Stimulated activated memory B cell treated with anti-CD40 and anti-IgM and Interleukin-4, amounts not matched to agents 10 μg/mL and 1 μg/mL and 100 μg/mL, for 72 hours (primary cell): Measurements from ENCODE around the gene WSCD2.

Experiments
- ATAC-seq: fragments of 150-1000 bp; cut with Tn5 transposase; 2 replicates; pipeline ENCODE4 v1.10.0; 2021
- H3K27ac Mint-ChIP-seq: one replicate; pipeline ENCODE4 v1.8.0; 2022; ENCODE audit warnings: mild to moderate bottlenecking, mixed read lengths
- H3K27me3 Mint-ChIP-seq: one replicate; pipeline ENCODE4 v1.8.0; 2022; ENCODE audit warnings: mixed read lengths
- H3K36me3 Mint-ChIP-seq: one replicate; pipeline ENCODE4 v1.8.0; 2022; ENCODE audit warnings: mixed read lengths
- H3K4me1 Mint-ChIP-seq: one replicate; pipeline ENCODE4 v1.8.0; 2022; ENCODE audit warnings: mixed read lengths
- H3K4me3 Mint-ChIP-seq: one replicate; pipeline ENCODE4 v1.8.0; 2022; ENCODE audit warnings: mild to moderate bottlenecking, moderate library complexity, mixed read lengths
- H3K9me3 Mint-ChIP-seq: one replicate; pipeline ENCODE4 v1.8.0; 2022; ENCODE audit warnings: mixed read lengths

WSCD2 gene

DNA sequence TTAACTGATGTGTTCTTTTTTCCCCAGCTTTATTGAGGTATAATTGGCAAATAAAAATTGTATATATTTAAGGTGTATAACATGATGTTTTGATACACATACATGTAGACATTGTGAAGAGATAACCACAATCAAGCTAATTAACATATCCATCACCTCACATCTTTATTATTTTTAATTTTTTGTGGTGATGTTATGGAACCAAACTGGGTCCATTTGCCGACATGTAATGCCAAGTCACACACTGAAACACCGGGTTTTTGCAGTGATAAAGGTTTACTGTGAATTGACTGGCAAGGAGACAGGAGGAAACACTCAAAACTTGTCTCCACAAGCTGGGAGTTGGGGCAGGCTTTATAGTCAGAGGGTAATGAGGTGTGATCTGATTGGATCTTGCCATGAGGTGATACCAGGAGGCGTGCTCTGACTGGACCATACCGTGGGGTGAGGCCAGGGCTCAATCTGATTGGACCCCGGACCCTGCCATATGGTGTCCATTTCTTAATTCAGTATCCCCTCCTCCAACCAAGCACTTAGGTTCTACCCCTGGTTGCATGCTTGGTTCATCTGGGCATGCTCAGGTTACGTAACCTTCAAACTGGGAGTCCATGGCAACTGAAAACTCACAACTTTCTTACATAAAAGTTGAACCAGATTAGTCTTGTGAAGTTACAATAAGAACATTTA is 11.8 kb upstream of the WSCD2 start:
- peaks cover 2% of the 10 kb centered on the region for H3K9me3 Mint-ChIP-seq
- H3K27me3 Mint-ChIP-seq: no peaks in the 10 kb centered on the region
- H3K27ac Mint-ChIP-seq: peak overlapping the region; percentile 33
- peaks cover 66% of the 10 kb centered on the region for H3K4me1 Mint-ChIP-seq
- H3K36me3 Mint-ChIP-seq: no peaks in the 10 kb centered on the region
- H3K4me3 Mint-ChIP-seq: no peak overlapping the region
- ATAC-seq: no peak

DNA sequence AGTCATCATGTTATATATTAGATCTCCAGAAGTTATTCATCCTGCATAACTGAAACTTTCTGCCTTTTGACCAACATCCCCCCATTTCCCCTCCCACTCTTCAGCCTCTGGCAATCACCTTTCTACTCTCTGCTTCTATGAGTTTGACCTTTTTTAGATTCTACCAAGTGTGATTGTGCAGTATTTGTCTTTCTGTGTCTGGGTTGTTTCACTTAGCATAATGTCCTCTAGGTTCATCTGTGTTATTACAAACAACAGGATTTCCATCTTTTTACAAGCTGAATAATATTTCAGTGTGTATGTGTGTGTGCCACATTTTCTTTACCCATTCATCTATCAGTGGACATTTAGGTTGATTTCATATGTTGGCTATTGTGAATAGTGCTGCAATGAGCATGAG is 11.2 kb upstream of the WSCD2 start:
- no peak overlapping the region for H3K4me3 Mint-ChIP-seq
- no peak for ATAC-seq

DNA sequence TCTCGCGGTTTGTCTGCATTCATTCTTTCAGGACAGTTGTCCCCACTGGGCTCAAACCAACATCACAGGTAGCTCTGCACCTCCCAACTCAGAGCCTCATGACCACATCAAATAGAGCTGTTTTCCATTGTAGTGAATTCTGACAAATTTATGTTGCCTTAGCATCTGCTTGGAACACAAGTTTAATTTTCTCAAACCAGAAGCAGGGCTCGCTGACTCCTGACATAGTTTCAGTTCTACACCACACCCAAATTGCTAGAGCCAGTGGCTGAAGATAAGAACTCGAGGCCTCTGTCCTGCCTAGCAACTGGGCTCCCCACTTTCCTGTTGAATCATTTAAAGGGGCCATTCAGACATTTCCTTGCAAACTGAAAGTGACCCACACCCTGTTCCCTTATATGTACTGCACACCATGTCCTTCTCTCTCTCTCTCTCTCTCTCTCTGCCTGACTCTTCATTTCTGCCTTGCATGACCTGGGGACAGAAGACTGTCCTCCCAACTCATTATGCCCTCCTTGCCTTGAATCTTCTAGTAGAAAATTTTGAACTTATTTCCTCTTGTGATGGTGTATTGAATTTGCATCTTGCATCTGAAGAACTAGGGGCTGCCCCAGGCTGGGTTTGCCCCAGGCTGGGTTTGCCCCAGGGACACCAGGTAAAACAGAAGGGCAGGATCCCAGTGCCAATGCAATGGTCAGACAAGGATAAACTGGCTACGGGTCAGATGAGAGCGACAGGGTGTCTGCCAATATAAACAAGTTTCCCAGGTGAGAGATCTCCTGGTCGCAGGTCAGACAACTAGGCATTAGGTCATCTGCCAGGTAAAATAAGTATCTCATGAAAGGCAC is 9.7 kb upstream of the WSCD2 start:
- H3K36me3 Mint-ChIP-seq: no peaks in the 10 kb centered on the region
- H3K9me3 Mint-ChIP-seq: peaks cover 5% of the 10 kb centered on the region
- H3K27me3 Mint-ChIP-seq: no peaks in the 10 kb centered on the region
- ATAC-seq: peak; percentile 86
- peaks cover 52% of the 10 kb centered on the region for H3K4me1 Mint-ChIP-seq
- peak overlapping the region; percentile 49 for H3K4me3 Mint-ChIP-seq
- peak overlapping the region; percentile 77 for H3K27ac Mint-ChIP-seq

More for the DNA sequence above, 11.2 kb upstream of the WSCD2 start:
- Mint-ChIP-seq H3K4me1 (peaks cover 60% of the 10 kb centered on the region), H3K27me3 (no peaks in the 10 kb centered on the region), H3K27ac (peak overlapping the region; percentile 33), H3K36me3 (no peaks in the 10 kb centered on the region), H3K9me3 (peaks cover 5% of the 10 kb centered on the region)

DNA sequence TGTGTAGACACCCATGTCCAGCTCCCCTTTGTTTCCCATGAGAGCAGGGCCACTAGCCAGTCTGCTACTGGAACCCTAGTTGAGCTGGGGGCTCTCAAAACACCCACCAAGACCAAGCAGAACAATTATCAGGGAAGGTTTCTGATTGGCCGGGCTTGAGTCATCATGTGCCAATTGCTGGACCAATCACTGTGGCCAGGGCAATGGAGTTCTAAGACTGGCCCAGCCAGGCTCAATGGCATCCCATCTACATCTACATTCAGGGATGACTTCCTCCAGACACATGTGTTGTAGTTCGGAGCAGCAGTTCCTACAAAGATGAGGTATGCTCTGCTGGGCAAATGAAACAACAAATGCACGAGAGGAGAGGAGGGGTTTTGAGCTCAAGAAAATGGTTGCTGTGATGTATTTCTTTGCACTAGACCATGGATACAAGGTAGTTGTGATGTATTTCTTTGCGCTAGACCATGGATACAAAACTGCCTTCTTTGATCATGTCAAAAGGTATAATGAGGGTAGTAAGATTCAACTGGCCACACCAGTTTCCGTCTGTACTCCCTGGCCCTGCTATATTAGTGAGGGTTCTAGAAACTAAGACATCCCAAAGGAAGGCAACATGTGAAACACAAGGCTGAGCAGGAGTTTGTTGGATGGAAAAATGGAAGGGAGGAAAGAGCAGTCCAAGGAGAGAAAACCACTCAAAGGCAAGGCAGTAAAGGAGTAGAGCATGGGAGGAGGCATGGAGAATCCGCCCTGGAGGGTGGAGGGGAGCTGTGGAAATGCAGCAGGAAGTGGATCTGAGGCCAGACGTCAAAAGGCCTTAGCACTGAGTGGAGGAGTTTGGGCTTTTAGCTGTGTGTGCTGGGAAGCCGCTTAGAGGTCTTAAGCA is 8.9 kb upstream of the WSCD2 start:
- Mint-ChIP-seq H3K4me1 (peaks cover 43% of the 10 kb centered on the region), H3K27ac (peak overlapping the region; percentile 77), H3K4me3 (no peak overlapping the region), H3K27me3 (no peaks in the 10 kb centered on the region), H3K36me3 (no peaks in the 10 kb centered on the region), H3K9me3 (peaks cover 3% of the 10 kb centered on the region)
- no peak for ATAC-seq

DNA sequence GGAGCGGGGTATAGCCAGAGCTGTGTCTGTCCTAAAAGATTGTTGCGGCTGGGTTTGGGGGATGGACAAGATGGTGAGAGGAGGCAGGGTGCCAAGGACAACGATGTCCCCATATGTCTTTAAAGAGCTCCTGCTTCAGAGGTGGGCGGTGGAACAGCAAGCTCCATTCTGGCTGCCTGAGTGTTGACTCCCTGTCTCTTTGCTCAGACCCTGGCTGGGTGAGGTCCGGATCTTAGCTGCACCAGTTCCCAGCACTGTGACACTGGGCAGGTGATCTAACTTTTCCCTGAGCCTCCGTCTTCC is 8.3 kb upstream of the WSCD2 start:
- peak overlapping the region; percentile 77 for H3K27ac Mint-ChIP-seq
- H3K27me3 Mint-ChIP-seq: no peaks in the 10 kb centered on the region
- peaks cover 37% of the 10 kb centered on the region for H3K4me1 Mint-ChIP-seq
- H3K4me3 Mint-ChIP-seq: no peak overlapping the region
- no peaks in the 10 kb centered on the region for H3K36me3 Mint-ChIP-seq
- no peak for ATAC-seq
- H3K9me3 Mint-ChIP-seq: peaks cover 3% of the 10 kb centered on the region

DNA sequence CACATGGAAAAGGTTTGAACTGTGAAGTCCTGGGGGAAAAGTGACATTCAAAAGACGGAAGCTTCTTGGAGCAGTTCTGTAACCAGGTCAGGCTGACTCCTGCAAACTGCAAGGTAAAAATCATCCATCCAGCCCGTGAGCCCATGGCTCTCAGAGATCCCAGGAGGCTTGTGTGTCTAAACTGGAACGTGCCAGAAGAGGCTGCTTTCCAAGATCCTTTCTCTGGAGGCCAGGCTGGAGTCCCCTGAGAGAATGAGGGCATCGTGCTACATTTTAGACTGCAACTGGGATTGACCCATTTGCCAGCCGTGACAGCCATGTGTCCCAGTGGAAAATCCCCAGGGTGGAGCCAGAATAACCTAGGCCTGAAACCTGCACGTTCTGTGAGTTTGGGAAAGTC is 7.8 kb upstream of the WSCD2 start:
- H3K4me3 Mint-ChIP-seq: no peak overlapping the region
- H3K27ac Mint-ChIP-seq: no peak overlapping the region
- peaks cover 3% of the 10 kb centered on the region for H3K9me3 Mint-ChIP-seq
- no peaks in the 10 kb centered on the region for H3K27me3 Mint-ChIP-seq
- no peaks in the 10 kb centered on the region for H3K36me3 Mint-ChIP-seq
- no peak for ATAC-seq
- H3K4me1 Mint-ChIP-seq: peaks cover 32% of the 10 kb centered on the region

DNA sequence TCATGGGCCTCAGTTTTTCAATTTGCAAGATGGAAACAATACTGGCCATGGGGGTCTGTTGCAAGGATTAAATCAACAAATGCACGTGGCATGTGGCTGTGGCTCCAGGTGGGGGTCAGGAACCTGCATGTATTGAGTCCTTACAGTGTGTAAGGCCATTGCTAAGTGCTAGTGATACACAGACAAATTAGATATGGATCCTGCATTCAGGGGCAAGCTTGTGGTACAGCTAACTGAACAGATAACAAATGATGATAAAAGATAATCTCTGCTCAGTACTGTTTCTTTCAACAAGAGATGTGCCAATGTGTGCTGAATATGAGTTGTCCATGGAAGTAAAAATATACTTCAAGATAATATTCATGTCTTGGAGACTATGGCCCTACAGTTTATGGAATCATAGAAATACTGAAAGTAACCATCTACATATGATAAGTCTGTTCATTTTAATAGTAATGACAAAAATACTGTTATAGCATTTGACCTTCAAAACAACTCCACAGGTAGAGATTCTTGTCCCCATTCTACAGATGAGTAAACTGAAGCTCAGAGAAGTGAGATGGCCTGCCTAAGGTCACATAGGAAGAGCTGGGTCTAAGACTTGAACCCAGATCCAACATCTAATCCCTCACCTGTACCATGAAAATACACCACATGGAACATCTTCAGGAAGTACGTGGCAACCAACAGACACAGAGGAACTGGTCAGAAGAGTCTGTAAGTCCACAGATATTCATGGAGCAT is 7.2 kb upstream of the WSCD2 start:
- H3K27ac Mint-ChIP-seq: no peak overlapping the region
- ATAC-seq: no peak
- peaks cover 3% of the 10 kb centered on the region for H3K9me3 Mint-ChIP-seq
- no peaks in the 10 kb centered on the region for H3K36me3 Mint-ChIP-seq
- peaks cover 4% of the 10 kb centered on the region for H3K27me3 Mint-ChIP-seq
- peaks cover 28% of the 10 kb centered on the region for H3K4me1 Mint-ChIP-seq
- H3K4me3 Mint-ChIP-seq: no peak overlapping the region

DNA sequence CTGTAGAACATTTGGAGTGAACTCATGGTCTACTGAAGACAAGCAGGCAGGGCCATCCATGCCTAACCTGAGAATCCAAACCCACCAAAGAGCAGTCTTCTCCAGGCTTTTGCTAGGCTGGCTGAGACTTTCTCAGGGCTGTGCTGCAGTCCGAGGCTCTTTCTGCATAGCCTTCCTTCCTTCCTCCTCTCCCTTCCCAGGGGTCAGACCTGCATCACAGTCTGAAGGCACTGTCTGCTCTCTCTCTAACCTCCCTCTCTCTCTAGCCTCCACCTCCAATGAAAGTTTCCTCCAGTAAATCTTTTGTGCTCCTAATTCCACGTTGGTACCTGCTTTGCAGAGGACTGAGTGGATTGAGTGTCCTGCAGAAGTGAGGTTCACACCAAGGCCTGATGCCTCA is 6.4 kb upstream of the WSCD2 start:
- Mint-ChIP-seq H3K4me3 (no peak overlapping the region), H3K36me3 (no peaks in the 10 kb centered on the region), H3K4me1 (peaks cover 28% of the 10 kb centered on the region), H3K27me3 (peaks cover 12% of the 10 kb centered on the region), H3K9me3 (peaks cover 3% of the 10 kb centered on the region), H3K27ac (no peak overlapping the region)
- no peak for ATAC-seq

DNA sequence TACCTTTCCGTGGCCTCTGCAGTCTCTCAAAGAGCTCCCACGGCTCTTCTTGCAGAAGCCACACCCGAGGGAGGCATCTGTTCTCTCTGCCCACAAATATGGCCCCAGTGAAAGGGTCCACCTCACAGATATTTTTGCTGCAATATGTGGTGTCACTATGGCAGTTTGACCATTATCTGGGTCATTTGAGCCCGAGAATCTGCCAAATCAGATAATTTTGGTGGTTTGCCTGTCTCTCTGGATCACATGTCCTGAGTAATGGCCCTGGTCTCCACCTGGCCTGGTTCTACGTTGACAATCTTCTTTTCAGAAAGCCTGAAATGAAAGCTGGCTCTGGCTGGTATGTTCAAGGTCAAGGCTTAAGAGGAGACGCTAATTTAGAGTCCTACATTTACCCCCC is 5.7 kb upstream of the WSCD2 start:
- H3K27ac Mint-ChIP-seq: no peak overlapping the region
- H3K27me3 Mint-ChIP-seq: peaks cover 19% of the 10 kb centered on the region
- H3K9me3 Mint-ChIP-seq: peaks cover 3% of the 10 kb centered on the region
- no peak overlapping the region for H3K4me3 Mint-ChIP-seq
- peaks cover 23% of the 10 kb centered on the region for H3K4me1 Mint-ChIP-seq
- no peaks in the 10 kb centered on the region for H3K36me3 Mint-ChIP-seq
- ATAC-seq: no peak

DNA sequence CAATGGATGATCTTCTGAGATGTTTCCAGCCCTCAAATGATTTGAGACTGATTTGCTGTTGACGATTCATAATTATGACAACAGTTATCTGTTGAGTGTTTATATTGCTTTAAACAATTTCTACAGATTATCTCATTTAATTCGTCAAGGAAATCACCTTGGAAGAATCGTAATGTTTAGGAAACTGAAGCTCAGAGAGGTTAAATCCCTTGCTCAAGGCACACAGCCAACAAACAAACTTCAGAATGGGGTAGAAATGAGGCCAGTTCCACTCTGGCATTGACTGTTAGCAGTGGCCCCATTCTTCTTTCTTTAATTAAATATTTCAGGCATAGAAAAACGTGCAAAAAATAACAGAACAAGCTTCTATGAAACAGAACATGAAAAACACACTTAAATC is 4.0 kb upstream of the WSCD2 start:
- no peak for ATAC-seq
- Mint-ChIP-seq H3K4me1 (peaks cover 20% of the 10 kb centered on the region), H3K9me3 (peaks cover 3% of the 10 kb centered on the region), H3K4me3 (no peak overlapping the region), H3K27me3 (peaks cover 21% of the 10 kb centered on the region), H3K36me3 (no peaks in the 10 kb centered on the region), H3K27ac (no peak overlapping the region)

DNA sequence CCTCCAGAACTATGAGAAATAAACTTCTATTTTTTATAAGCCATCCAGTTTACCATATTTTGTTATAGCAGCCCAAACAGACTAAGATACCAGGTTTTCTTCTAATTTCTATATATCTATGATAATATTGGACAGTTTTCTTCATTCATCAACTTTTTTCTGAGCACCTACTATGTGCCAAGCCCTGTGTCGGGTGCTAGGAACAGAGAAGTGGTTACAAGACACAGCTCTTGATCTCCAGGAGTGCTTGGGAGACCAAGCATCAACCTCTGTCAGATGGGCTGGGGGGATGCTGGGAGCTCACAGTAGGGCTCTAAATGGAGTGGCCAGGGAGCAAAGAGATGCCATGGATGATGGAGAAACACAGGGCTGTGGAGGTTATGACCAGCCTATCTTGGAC is 2.9 kb upstream of the WSCD2 start:
- peaks cover 18% of the 10 kb centered on the region for H3K4me1 Mint-ChIP-seq
- H3K4me3 Mint-ChIP-seq: no peak overlapping the region
- peaks cover 21% of the 10 kb centered on the region for H3K27me3 Mint-ChIP-seq
- H3K27ac Mint-ChIP-seq: no peak overlapping the region
- no peaks in the 10 kb centered on the region for H3K36me3 Mint-ChIP-seq
- no peak for ATAC-seq
- peaks cover 3% of the 10 kb centered on the region for H3K9me3 Mint-ChIP-seq

DNA sequence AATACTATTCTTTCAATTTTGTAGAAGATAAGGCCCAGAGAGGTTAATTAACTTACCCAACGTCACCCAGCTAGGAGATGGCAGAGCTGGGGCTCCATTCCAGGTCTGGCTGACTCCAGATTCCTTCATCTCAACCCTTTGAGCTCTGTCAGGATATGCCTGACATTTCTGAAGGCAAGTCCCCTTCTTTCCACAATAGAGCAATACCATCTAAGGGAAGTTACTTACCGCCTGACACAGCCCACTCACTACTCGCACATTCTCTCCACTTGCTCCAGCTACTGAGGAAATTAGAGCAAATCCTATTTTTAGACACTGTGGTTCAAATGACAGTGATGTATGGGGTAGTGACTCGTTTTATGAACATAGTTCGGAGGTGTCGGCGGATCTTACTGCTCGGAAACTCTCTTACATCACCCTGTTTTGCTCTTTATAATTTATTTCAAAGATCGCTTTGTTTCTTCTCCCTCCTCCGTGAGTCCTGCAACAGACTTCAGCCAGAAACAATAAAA is 2.0 kb upstream of the WSCD2 start:
- Mint-ChIP-seq H3K4me3 (no peak overlapping the region), H3K9me3 (peaks cover 3% of the 10 kb centered on the region), H3K27ac (no peak overlapping the region), H3K4me1 (peaks cover 25% of the 10 kb centered on the region), H3K36me3 (no peaks in the 10 kb centered on the region), H3K27me3 (peaks cover 21% of the 10 kb centered on the region)
- no peak for ATAC-seq

DNA sequence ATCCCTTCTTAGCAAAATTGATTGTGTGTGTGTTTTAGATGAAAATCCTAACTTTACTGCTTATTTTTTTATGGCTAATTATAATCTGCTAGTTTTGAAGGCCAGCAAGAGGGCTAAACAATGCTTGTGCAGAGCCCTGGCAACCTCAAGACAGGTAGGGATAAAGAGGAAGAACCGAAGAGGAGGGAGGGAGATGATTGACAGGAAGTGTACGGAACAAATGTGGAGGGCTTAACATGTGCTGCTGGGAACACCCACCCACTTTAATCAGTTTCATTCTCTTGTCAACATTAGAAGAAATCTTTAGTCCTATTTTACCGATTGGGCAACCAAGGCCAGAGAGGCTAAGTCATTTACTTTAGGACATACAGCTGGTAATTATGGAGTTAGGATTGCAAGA is 1.4 kb upstream of the WSCD2 start:
- no peak for ATAC-seq
- peaks cover 26% of the 10 kb centered on the region for H3K4me1 Mint-ChIP-seq
- H3K9me3 Mint-ChIP-seq: peaks cover 2% of the 10 kb centered on the region
- no peak overlapping the region for H3K27ac Mint-ChIP-seq
- H3K4me3 Mint-ChIP-seq: no peak overlapping the region
- H3K27me3 Mint-ChIP-seq: peaks cover 21% of the 10 kb centered on the region
- no peaks in the 10 kb centered on the region for H3K36me3 Mint-ChIP-seq

DNA sequence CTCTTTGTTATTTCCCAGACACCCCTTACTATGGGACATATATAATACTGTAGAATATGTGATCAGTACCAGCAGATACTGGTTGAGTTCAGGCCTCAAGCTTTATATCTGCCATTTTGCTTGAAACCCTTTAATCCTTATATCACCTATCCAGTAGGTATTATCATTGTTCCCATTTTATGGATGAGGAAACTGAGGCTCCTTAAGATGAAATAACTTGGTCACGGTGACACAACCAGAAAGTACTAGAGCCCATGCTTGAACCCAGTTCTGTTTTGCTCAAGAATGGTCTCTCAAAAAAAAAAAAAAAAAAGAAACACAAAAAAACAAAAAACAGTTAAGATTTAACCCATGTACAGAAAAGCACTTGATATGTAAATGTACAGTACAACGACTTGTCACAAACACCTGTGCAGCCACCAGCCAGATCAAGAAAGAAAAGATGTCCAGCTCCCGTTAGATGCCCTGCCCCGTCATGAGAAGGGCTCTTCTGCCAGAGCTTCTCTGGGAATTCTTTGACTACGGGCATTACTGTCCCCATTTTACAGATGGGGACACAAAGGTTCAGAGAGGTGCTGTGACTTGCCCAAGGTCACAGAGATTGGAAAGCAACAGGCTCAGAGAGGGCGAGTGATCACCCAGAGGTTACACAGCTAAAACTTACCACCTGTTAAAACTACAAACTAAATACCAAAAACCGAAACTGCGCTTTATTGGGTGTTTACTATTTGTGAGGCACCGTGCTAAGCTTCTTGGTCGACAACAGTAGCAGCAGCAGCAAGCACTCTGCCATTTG is 669 bp upstream of the WSCD2 start:
- Mint-ChIP-seq H3K36me3 (no peaks in the 10 kb centered on the region), H3K4me3 (peak overlapping the region; percentile 83), H3K4me1 (peaks cover 33% of the 10 kb centered on the region), H3K27ac (peak overlapping the region; percentile 17), H3K9me3 (no peaks in the 10 kb centered on the region), H3K27me3 (peaks cover 21% of the 10 kb centered on the region)
- ATAC-seq: no peak
